ENCODE measurements around the gene SMYD3. TPM values are rescaled to one million over a fixed set of nuclear protein-coding genes. Genes with fewer than 3 reads are reported as not detected.

The SMYD3 gene
- total RNA-seq, 1 experiment from 2014 or later, result 35.1 TPM

- Mint-ChIP-seq H3K4me3 (ENCODE audit: low read depth, unreplicated experiment) (no peak overlapping the region), H3K27me3 (ENCODE audit: unreplicated experiment) (no peaks in the 10 kb centered on the region), H3K4me1 (ENCODE audit: low read depth, unreplicated experiment) (peaks cover 13% of the 10 kb centered on the region), H3K36me3 (ENCODE audit: insufficient read depth, unreplicated experiment) (peaks cover 8% of the 10 kb centered on the region), H3K9me3 (ENCODE audit: low read depth, unreplicated experiment) (no peaks in the 10 kb centered on the region), H3K27ac (ENCODE audit: unreplicated experiment) (no peak overlapping the region)
- CTCF ChIA-PET, result no interaction called here
- TF ChIP-seq CTCF (IDR thresholded peaks at IDR 0.05; ENCODE audit: unreplicated experiment), result no peak
- intact Hi-C loops (cut with micrococcal nuclease; ENCODE audit: unreplicated experiment), result no loop called here
- no TSS peak for BruUV-seq (replicated peaks)
- no peak for DNase-seq
Measured at GRCh38 chr1:245788886-245789285, 718.2 kb downstream of the SMYD3 start.

- peak overlapping the region; percentile 76 for H3K27ac Mint-ChIP-seq (ENCODE audit: unreplicated experiment)
- no peak overlapping the region for H3K4me3 Mint-ChIP-seq (ENCODE audit: low read depth, unreplicated experiment)
- peak; percentile 5 for DNase-seq
- CTCF ChIA-PET, result no interaction called here
- H3K4me1 Mint-ChIP-seq (ENCODE audit: low read depth, unreplicated experiment), result peaks cover 13% of the 10 kb centered on the region
- TF ChIP-seq CTCF (IDR thresholded peaks at IDR 0.05; ENCODE audit: unreplicated experiment), result no peak
- H3K27me3 Mint-ChIP-seq (ENCODE audit: unreplicated experiment), result no peaks in the 10 kb centered on the region
- H3K36me3 Mint-ChIP-seq (ENCODE audit: insufficient read depth, unreplicated experiment), result peaks cover 8% of the 10 kb centered on the region
- intact Hi-C loops (cut with micrococcal nuclease; ENCODE audit: unreplicated experiment), result no loop called here
- no peaks in the 10 kb centered on the region for H3K9me3 Mint-ChIP-seq (ENCODE audit: low read depth, unreplicated experiment)
- BruUV-seq (replicated peaks), result no TSS peak
Measured at GRCh38 chr1:245788269-245788668, 718.8 kb downstream of the SMYD3 start.

- peaks cover 8% of the 10 kb centered on the region for H3K36me3 Mint-ChIP-seq (ENCODE audit: insufficient read depth, unreplicated experiment)
- peaks cover 13% of the 10 kb centered on the region for H3K4me1 Mint-ChIP-seq (ENCODE audit: low read depth, unreplicated experiment)
- H3K27ac Mint-ChIP-seq (ENCODE audit: unreplicated experiment), result no peak overlapping the region
- no peak overlapping the region for H3K4me3 Mint-ChIP-seq (ENCODE audit: low read depth, unreplicated experiment)
- no peaks in the 10 kb centered on the region for H3K27me3 Mint-ChIP-seq (ENCODE audit: unreplicated experiment)
- H3K9me3 Mint-ChIP-seq (ENCODE audit: low read depth, unreplicated experiment), result no peaks in the 10 kb centered on the region
- intact Hi-C loops (cut with micrococcal nuclease; ENCODE audit: unreplicated experiment), result no loop called here
- CTCF ChIA-PET, result interaction anchor here (1.3 kb wide), 1 partner anchor 12 kb away, joined by 3 read pairs; no protein-coding TSS in a partner anchor
- no peak for TF ChIP-seq CTCF (IDR thresholded peaks at IDR 0.05; ENCODE audit: unreplicated experiment)
- BruUV-seq (replicated peaks), result no TSS peak
- DNase-seq, result no peak
Measured at GRCh38 chr1:245786948-245787347, 720.1 kb downstream of the SMYD3 start.

GRCh38 chr1:245779797-245780755 is 727.0 kb downstream of the SMYD3 start:
- BruUV-seq (replicated peaks), result no TSS peak
- TF ChIP-seq CTCF (IDR thresholded peaks at IDR 0.05; ENCODE audit: unreplicated experiment), result peak; percentile 29
- no peaks in the 10 kb centered on the region for H3K27me3 Mint-ChIP-seq (ENCODE audit: unreplicated experiment)
- no peak overlapping the region for H3K4me3 Mint-ChIP-seq (ENCODE audit: low read depth, unreplicated experiment)
- no peaks in the 10 kb centered on the region for H3K4me1 Mint-ChIP-seq (ENCODE audit: low read depth, unreplicated experiment)
- no peak for DNase-seq
- intact Hi-C loops (cut with micrococcal nuclease; ENCODE audit: unreplicated experiment), result no loop called here
- CTCF ChIA-PET, result no interaction called here
- no peaks in the 10 kb centered on the region for H3K9me3 Mint-ChIP-seq (ENCODE audit: low read depth, unreplicated experiment)
- H3K27ac Mint-ChIP-seq (ENCODE audit: unreplicated experiment), result no peak overlapping the region
- no peaks in the 10 kb centered on the region for H3K36me3 Mint-ChIP-seq (ENCODE audit: insufficient read depth, unreplicated experiment)
